Measurements from ENCODE around the gene LDB3.

DNA sequence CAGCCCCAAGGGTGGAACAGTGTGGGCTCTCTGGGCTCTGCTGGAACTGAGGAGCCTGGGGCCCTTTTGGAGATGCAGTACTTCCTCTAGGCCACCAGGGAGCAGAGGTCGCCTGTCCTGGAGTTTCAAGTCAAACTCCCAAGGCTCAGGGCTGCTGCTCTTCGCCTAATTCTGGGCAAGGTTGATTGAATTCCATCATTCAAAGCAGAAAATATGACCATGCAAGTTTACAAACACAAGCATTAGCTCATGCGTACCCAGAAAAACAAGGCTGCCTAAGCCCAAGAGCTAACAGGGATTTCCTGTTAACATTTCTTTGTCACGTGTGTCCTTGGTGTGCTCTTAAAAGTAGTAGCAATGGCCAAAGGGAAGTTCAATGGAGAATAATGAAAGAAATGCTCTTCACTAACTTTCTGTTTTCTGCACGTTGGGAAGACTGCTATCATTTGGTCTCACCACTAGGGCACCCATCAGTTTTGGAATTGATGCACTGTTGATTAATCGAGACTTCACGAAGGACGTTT lies 20.1 kb downstream of the LDB3 start:
- TF ChIP-seq, protein P1, sequence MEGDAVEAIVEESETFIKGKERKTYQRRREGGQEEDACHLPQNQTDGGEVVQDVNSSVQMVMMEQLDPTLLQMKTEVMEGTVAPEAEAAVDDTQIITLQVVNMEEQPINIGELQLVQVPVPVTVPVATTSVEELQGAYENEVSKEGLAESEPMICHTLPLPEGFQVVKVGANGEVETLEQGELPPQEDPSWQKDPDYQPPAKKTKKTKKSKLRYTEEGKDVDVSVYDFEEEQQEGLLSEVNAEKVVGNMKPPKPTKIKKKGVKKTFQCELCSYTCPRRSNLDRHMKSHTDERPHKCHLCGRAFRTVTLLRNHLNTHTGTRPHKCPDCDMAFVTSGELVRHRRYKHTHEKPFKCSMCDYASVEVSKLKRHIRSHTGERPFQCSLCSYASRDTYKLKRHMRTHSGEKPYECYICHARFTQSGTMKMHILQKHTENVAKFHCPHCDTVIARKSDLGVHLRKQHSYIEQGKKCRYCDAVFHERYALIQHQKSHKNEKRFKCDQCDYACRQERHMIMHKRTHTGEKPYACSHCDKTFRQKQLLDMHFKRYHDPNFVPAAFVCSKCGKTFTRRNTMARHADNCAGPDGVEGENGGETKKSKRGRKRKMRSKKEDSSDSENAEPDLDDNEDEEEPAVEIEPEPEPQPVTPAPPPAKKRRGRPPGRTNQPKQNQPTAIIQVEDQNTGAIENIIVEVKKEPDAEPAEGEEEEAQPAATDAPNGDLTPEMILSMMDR (IDR thresholded peaks at IDR 0.05 in 2 of 3, conservative IDR thresholded peaks at IDR 0.05 in 1 of 3; ENCODE audit: borderline replicate concordance in 1 of 3, insufficient read depth in 1 of 3, low read depth in 2 of 3, low read length in 2 of 3) = peak; percentile 80 to 86 (median 81); a peak in 5 of 6 replicates
- TF ChIP-seq, protein P2, sequence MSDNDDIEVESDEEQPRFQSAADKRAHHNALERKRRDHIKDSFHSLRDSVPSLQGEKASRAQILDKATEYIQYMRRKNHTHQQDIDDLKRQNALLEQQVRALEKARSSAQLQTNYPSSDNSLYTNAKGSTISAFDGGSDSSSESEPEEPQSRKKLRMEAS (IDR thresholded peaks at IDR 0.05) = no peak
- TF ChIP-seq POLR2AphosphoS5 (IDR thresholded peaks at IDR 0.05; ENCODE audit: low read depth, low read length) = no peak
- TF ChIP-seq EZH2 (IDR thresholded peaks at IDR 0.05) = no peak
- TF ChIP-seq POLR2A (IDR thresholded peaks at IDR 0.05; ENCODE audit: borderline replicate concordance, extremely low read depth, insufficient read depth, insufficient read length) = no peak
- TF ChIP-seq, protein P3, sequence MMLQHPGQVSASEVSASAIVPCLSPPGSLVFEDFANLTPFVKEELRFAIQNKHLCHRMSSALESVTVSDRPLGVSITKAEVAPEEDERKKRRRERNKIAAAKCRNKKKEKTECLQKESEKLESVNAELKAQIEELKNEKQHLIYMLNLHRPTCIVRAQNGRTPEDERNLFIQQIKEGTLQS (IDR thresholded peaks at IDR 0.05) = no peak
- no peak for TF ChIP-seq EZH2phosphoT487 (IDR thresholded peaks at IDR 0.05; ENCODE audit: borderline replicate concordance)
- TF ChIP-seq TCF7L2 (IDR thresholded peaks at IDR 0.05; ENCODE audit: borderline replicate concordance, extremely low read depth, insufficient read depth, insufficient read length) = no peak
- TF ChIP-seq, protein P4, sequence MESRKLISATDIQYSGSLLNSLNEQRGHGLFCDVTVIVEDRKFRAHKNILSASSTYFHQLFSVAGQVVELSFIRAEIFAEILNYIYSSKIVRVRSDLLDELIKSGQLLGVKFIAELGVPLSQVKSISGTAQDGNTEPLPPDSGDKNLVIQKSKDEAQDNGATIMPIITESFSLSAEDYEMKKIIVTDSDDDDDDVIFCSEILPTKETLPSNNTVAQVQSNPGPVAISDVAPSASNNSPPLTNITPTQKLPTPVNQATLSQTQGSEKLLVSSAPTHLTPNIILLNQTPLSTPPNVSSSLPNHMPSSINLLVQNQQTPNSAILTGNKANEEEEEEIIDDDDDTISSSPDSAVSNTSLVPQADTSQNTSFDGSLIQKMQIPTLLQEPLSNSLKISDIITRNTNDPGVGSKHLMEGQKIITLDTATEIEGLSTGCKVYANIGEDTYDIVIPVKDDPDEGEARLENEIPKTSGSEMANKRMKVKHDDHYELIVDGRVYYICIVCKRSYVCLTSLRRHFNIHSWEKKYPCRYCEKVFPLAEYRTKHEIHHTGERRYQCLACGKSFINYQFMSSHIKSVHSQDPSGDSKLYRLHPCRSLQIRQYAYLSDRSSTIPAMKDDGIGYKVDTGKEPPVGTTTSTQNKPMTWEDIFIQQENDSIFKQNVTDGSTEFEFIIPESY (IDR thresholded peaks at IDR 0.05; ENCODE audit: extremely low read depth, insufficient replicate concordance, low read length) = no peak
- TF ChIP-seq ZNF274 (IDR thresholded peaks at IDR 0.05; ENCODE audit: low read depth, low read length) = no peak
- no peak for TF ChIP-seq JUND (IDR thresholded peaks at IDR 0.05)

All from HCT116 (cell line).